ENCODE data around the gene LRRC8E.
A peak's percentile ranks its signal among the peaks of the same experiment; 100 is the strongest.
"Not testable (repeated sequence)": the region's sequence is repeated elsewhere in the genome, so short reads cannot be mapped to it uniquely, and the experiment has no call there.

The LRRC8E gene

DNA sequence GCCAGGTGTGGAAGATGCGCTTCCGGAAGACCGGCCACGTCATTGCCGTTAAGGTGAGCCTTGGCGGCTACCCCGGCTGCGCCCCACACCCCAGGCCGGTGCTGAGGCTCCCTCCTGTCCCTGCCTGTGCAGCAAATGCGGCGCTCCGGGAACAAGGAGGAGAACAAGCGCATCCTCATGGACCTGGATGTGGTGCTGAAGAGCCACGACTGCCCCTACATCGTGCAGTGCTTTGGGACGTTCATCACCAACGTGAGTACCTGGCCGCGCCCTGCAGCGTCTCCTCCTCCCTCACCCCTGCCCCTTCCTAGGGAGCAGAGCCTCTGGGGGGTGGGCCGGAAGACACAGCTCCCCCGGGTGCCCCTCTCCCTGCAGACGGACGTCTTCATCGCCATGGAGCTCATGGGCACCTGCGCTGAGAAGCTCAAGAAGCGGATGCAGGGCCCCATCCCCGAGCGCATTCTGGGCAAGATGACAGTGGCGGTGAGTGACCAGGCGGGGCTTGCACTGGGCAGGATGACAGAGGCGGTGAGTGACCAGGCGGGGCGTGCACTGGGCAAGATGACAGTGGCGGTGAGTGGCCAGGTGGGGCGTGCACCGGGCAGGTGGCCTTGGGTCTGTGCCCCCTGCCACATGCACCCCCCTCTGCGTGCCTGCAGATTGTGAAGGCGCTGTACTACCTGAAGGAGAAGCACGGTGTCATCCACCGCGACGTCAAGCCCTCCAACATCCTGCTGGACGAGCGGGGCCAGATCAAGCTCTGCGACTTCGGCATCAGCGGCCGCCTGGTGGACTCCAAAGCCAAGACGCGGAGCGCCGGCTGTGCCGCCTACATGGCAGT, 22.2 kb downstream of the LRRC8E start:
- ATAC-seq, result no peak

- no peak for ATAC-seq
Observed at GRCh38 chr19:7911508-7912143, 23.3 kb downstream of the LRRC8E start.

DNA sequence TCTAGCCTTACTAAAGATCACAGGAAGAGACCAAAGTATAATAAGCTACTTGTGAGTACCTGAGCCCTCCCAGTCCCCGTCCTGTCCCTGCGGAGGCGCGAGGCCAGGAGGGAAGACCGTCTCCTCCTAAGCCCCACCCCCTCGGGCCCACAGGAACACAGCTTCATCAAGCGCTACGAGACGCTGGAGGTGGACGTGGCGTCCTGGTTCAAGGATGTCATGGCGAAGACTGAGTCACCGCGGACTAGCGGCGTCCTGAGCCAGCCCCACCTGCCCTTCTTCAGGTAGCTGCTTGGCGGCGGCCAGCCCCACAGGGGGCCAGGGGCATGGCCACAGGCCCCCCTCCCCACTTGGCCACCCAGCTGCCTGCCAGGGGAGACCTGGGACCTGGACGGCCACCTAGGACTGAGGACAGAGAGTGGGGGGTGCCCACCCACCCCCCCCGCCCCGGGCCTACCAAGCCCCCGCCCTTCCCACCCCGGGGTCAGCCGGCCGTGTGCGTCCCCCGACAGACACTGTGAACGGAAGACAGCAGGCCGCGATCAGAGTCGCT, 23.9 kb downstream of the LRRC8E start:
- ATAC-seq, result no peak

- ATAC-seq, result no peak
Observed at GRCh38 chr19:7912697-7913564, 24.6 kb downstream of the LRRC8E start.

- ATAC-seq, result no peak
Observed at GRCh38 chr19:7913652-7914051, 25.3 kb downstream of the LRRC8E start.

DNA sequence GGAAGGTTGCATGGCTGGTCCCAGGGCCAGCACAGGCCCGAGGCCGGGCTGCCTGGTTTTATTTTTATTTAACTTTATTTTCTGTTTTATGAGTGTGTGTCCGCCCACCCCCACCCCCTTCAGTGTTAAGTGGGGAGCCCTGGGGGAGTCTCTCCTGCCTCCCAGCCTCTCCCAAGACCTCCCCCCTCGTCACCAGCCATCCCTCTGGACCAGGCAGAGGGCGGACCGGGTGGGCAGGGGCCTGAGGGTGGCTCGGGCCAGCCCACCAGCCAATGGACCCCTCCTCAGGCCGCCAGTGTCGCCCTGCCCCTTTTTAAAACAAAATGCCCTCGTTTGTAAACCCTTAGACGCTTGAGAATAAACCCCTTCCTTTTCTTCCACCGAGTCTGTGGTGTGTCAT, 25.8 kb downstream of the LRRC8E start:
- no peak for ATAC-seq

DNA sequence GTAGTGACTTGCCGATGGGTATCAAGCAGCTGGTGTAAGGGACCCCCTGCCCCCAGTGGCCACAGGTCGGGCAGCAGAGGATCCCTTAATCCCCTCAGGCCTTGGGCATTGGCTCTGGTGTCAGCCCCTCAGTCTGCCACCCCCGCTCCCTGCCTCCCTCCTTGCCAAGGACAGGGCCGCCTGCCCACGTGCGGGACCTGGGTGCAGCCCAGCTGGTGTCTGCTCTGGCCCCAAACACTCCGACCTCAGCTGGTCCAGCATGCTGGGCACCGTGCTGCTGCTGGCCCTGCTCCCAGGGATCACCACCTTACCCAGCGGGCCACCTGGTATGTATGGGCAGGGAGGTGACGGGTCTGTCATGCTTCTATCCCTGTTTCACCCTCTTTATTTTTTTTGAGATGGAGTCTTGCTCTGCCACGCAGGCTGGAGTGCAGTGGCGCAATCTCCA, 26.3 kb downstream of the LRRC8E start, which contains the start of gene TGFBR3L:
TGFBR3L (plus strand) TSS at position 233 of the 448 bp plus-strand sequence.
- no peak for ATAC-seq

DNA sequence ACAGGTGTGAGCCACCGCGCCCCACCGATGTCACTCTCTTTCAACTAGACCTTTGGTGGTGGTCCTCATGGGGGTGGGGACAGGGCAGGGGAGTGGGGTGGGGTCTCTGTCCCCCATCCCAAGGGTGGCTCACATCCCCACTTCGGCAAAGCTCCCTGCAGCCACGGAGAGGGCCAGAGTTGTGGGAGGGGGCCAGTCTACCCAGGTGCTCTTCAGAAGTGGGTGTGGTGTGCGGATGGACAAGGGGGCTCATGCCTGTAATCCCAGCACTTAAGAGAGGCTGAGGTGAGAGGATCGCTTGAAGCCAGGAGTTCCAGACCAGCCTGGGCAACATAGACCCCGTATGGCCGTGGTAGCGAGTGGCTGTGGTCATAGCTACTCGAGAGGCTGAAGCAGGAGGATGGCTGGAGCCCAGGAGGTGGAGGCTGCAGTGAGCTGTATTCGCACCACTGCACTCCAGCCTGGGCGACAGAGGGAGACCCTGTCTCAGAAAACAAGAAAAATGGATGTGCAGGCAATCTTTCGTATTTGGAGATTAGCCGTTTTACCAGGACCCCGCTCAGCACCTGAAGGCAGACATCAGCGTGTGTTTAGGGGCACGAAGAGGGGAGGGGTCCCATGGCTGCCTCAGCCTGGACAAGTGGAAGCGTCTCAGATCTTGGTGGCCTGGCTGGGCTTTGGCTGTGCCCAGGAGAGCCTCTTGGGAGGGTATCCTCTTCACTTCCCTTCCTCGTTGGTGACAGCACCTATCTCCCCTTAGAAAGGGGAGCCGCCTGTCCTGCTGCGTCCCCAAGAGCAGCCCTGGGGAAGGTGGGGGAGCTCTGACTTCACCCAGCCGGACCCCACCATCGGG, 27.2 kb downstream of the LRRC8E start:
- no peak for ATAC-seq

GRCh38 chr19:7916103-7916954, 28.0 kb downstream of the LRRC8E start:
- ATAC-seq, result peak; percentile 1 to 7

DNA sequence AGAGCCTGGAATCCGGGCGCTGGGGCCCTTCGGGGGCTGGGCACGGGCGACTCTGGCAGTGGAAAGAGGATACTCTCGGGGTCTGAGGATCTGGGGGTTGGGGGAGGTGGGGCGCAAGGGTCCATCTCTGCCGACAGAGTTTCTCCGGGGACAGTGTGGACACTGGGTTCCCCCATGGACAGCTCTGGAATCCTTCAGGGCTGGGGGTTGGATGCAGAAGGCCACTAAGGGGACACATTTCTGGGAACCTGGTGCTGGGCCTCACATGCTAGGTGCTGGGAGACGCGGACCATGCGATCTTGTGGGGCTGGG, 28.6 kb downstream of the LRRC8E start:
- ATAC-seq, result no peak

DNA sequence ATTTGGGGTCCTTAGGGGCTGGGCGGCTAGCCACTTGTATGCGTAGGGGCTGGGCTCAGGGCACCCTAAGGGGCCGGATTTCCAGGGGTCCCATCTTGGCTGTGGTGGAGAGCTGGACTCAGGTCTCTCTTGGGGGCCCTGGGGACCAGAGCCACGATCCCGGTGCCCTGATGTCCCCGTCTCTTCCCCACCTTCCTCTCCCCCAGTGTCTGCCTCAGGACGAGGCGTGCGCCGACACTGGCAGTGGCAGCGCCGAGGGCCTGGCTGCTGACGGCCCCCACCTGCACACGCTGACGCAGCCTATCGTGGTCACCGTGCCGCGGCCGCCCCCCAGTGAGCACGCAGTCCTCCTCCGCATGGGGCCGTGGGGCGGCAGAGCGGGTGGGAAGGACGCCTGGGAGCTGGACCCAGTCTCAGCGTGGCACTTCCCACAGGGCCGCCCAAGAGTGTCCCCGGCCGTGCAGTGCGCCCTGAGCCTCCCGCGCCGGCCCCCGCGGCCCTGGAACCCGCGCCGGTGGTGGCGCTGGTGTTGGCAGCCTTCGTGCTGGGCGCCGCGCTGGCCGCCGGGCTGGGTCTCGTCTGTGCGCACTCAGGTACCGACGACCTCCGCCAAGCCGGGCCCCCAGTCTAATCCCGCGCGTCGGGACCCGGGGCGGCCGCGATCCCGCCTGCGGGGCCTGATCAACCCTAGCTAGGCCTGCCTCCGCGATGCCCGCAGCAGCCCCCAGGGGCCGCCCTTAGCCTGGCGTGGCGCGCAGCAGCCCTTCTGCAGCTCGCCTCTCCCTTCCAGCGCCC, 29.2 kb downstream of the LRRC8E start:
- ATAC-seq, result peak; percentile 25 to 34

- ATAC-seq, result not testable (repeated sequence)
Observed at GRCh38 chr19:7918062-7918614, 29.8 kb downstream of the LRRC8E start.

GRCh38 chr19:7918615-7919421, 30.5 kb downstream of the LRRC8E start:
- ATAC-seq, result no peak

DNA sequence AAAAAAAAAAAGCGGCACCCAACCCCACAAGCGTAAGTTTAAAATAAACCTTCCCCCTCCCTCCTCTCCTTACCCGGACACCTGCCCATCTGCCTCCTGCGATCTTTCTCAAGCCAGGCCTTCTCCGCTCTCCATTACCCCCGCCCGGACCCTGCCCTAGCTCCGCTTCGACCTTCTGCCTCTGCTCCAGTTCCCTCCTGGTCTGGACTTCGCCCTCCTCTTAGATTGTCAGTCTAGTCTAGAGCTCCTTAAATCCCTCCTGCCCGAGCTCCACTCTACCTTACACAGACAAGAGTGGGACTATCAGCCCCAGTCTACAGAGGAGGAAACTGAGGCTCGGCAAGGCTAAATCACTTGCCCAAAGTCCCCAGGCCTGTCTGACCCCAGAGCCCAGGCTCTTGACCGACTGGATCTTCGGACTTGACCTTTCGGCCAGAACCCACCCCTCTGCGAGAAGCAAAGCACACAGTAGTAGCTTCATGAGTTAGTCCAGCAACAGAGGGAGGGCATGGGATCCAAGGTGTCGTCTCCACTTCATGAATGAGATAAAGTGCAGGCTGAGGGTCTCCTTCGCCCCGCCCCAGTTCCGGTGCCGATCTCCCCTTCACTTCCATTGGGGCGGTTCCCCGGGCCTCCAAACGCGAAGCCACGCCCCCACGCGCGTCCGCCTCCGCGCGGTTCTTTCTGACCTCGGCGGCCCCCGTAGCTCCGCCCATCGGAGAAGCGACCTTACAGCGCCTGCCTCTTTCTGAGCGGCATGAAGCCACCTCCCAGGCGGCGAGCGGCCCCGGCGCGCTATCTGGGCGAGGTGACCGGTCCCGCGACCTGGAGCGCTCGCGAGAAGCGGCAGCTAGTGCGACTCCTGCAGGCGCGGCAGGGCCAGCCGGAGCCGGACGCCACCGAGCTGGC, 31.6 kb downstream of the LRRC8E start, which contains the start of gene SNAPC2:
SNAPC2 (plus strand) TSS at position 729 of the 909 bp plus-strand sequence; CDS start at position 758, 29 bp downstream.
- ATAC-seq, result peak; percentile 71 to 76

GRCh38 chr19:7920519-7921301, 32.4 kb downstream of the LRRC8E start:
- ATAC-seq, result peak; percentile 55 to 58

GRCh38 chr19:7921302-7921966, 33.1 kb downstream of the LRRC8E start:
- ATAC-seq, result no peak

Measured in activated CD4-positive, CD25-positive, alpha-beta regulatory T cell treated with anti-CD3 and anti-CD28 coated beads, Interleukin-2, amount 50 U/mL, for 24 hours (primary cell).